ENCODE results near the gene SLC37A2.

The SLC37A2 gene

DNA sequence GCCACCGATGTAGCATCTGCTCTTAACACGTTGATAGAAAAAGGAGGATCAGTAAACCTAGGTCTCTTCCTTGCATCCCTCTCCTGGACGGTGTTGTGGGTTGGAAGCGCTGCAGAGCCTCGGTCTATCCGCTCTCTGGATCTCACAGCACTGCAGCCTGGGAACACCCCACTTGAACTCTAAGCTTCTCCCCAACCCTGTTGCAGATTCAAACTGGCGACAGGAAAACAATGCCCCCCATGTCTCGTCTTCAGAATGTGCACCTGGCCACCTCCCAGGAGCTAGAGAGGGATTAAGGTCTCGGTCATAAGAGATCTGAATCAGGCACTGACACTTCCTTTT is 47.9 kb downstream of the SLC37A2 start:
- no peak for DNase-seq (ENCODE audit: low spot score)

- peak; percentile 99 for DNase-seq (ENCODE audit: low spot score)
These were observed 48.5 kb downstream of the SLC37A2 start, which contains the start of gene TMEM218 for GRCh38 chr11:125111343-125112207. Gene TMEM218, minus strand, starts transcription at chr11:125111626. Its CDS starts 9,385 bp downstream, at chr11:125102241.

DNA sequence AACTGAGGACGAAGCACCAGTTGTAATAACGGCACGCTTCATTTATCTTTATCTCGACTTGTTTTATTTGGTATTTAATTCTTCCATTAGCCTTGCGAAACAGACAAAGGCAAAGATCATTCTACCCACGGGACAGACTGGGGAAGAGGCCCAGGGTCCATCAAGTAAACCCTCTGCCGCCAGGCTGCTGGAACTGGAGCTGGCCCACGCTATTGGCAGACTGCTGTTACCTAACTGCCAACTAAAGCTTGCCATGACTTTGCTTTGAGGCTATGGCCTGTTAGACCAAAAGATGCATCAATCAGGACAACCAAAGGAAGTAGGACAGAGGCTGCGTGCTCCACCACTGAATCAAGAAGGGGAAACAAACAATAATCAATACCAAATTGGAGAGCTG is 49.1 kb downstream of the SLC37A2 start:
- no peak for DNase-seq (ENCODE audit: low spot score)

- no peak for DNase-seq (ENCODE audit: low spot score)
These were observed 51.4 kb downstream of the SLC37A2 start for GRCh38 chr11:125114518-125114917.

- no peak for DNase-seq (ENCODE audit: low spot score)
These were observed 54.3 kb downstream of the SLC37A2 start for GRCh38 chr11:125117429-125117828.

- no peak for DNase-seq (ENCODE audit: low spot score)
These were observed 60.3 kb downstream of the SLC37A2 start for GRCh38 chr11:125123194-125123946.

DNA sequence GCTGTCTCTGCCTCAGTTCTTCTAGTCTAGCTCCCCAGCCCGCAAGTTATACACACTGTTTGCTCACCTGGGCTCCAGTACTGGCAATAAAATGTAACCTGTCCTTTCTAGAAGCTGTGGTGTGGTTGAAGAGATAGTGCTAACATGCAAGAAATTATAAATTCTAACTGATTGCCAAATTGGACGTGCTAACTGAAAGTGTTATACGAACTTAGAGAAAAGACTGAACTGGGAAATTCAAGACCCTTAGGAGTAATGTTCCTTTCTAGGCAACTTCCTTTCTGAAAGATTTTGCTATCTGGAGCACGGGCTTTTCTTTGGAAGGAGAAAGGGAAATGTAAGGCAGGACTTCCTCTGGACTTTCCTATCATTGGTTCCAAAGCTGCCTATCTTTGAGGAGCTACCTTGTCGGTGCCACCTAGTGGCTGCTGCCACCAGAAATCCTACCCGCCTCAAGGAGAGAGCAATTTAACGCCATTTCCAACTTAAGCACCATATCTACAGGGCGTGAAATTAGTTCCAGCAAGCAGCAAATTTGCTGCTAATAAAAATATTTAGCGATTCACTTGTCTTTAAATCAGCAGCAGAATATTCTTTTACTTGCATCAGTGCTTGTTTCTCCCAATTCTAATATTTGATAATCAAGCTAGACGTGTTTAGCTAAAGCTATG is 61.0 kb downstream of the SLC37A2 start:
- peak; percentile 56 for DNase-seq (ENCODE audit: low spot score)

GRCh38 chr11:125124618-125124992 is 61.5 kb downstream of the SLC37A2 start:
- DNase-seq (ENCODE audit: low spot score): no peak

DNA sequence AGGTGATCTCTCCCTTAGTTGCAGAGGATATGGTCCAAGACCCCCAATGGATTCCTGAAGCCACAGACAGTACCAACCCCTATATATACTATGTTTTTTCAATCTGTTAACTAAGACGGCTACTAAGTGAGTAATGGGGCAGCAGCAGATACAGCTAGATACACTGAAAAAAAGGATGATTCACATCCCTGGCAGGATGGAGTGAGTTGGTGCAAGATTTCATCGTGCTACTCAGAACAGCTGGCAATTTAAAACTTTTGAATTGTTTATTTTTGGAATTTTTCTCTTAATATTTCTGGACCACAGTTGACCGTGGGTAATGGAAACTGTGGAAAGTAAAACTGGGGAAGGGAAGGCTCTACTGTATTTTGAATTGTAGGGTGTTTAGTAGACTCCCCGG is 65.3 kb downstream of the SLC37A2 start:
- DNase-seq (ENCODE audit: low spot score): no peak

DNA sequence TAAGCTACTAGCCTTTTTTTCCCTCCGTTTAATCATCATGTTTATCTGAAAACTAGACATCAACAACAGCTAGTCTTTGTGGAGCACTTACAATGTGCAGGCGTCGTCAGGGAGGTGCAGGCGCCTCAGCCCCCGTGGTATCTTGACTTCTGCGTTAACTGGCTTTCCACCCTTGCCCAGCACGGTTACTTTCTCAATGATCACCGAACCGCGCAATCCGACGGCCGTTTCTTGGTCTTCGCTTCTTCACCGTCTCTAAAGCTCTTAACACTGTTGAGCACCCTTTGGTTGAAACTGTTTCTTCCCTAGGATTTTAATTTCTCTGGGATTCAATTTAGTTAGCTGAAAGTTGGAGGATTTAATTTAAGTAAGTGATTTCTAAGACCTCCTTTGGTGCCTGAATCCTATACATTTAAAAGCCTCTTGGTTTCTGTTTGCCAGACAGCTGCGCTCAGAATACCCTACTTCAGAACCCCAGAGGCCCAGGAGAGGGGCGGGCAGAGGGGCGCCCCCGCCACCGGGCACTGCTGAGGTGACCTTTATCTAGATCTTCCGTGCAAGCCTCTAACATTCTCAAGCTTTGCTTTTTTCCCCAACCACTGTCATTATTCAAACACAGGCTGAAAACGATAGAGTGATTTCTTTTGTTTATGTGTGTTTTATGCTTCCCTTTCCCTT is 66.3 kb downstream of the SLC37A2 start:
- no peak for DNase-seq (ENCODE audit: low spot score)

- DNase-seq (ENCODE audit: low spot score): no peak
These were observed 69.0 kb downstream of the SLC37A2 start for GRCh38 chr11:125132071-125132470.

GRCh38 chr11:125132596-125132995 is 69.5 kb downstream of the SLC37A2 start:
- DNase-seq (ENCODE audit: low spot score): no peak

DNA sequence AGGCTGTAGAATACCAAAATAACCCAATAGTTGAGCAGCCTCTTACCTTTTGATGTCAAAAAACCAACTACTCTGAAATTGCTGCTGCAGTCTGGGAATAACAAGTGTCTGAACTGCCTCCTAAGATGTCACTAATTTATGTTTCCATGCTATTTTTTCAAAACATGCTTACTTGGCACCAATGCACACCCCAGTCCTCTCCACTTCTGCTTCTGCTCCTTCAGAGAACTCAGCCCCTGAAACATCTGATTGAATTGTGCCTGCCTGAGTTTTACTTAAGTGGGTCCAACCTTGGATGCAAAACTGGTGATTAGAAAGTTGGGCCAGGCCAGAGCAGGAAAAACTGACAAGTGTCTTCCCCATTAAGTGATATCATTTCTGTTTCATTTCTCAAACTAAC is 72.9 kb downstream of the SLC37A2 start:
- no peak for DNase-seq (ENCODE audit: low spot score)

- no peak for DNase-seq (ENCODE audit: low spot score)
These were observed 75.9 kb downstream of the SLC37A2 start for GRCh38 chr11:125138966-125139365.

DNA sequence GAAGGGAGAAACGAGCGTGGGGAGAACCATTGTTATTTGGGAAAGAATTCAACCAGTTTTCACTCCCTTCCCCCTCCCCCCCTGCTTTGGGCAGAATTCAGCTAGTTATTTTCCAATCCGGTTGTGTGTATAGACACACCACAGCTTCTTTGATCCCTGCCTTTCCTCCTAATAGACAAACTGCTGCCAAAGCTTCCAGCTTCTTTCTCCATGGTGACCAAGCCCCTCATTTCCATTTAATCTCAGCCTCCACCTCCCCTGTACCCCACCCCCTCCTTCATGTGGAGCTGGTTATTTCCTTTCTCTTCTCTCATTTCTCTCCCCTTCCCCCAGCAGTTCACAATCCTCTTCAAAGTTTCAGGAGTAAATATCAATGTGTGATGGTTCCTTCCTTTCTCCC is 76.7 kb downstream of the SLC37A2 start:
- no peak for DNase-seq (ENCODE audit: low spot score)

All from globus pallidus (tissue), 1 donor.